Femur (tissue), 1 donor: ENCODE results near the gene ATOSB.
"Not testable (repeated sequence)": the region's sequence is repeated elsewhere in the genome, so short reads cannot be mapped to it uniquely, and the experiment has no call there.

Experiments
- DNase-seq: peaks from one replicate; pipeline ENCODE4 v3.0.0-alpha.2; 2017

The ATOSB gene

GRCh38 chr9:35115680-35116538, at the start of gene ATOSB:
TSS of gene ATOSB (minus strand) at chr9:35115862. CDS start at chr9:35108274, 7,588 bp downstream.
- peak; percentile 99 for DNase-seq

GRCh38 chr9:35164711-35165110, 49.0 kb upstream of the ATOSB start:
- no peak for DNase-seq

GRCh38 chr9:35163413-35163812, 47.8 kb upstream of the ATOSB start:
- DNase-seq, result no peak

- no peak for DNase-seq
These were observed 47.1 kb upstream of the ATOSB start for GRCh38 chr9:35162605-35163315.

- peak; percentile 94 for DNase-seq
These were observed 46.3 kb upstream of the ATOSB start, which contains the start of gene UNC13B for GRCh38 chr9:35161713-35162604. TSS of gene UNC13B (plus strand) at chr9:35162009. CDS start at chr9:35162284, 275 bp downstream.

- no peak for DNase-seq
These were observed 43.0 kb upstream of the ATOSB start for GRCh38 chr9:35158501-35159280.

GRCh38 chr9:35157836-35158235, 42.2 kb upstream of the ATOSB start:
- not testable (repeated sequence) for DNase-seq

GRCh38 chr9:35156781-35157180, 41.1 kb upstream of the ATOSB start:
- DNase-seq, result no peak

GRCh38 chr9:35152926-35153325, 37.3 kb upstream of the ATOSB start:
- no peak for DNase-seq

- DNase-seq, result not testable (repeated sequence)
These were observed 32.4 kb upstream of the ATOSB start for GRCh38 chr9:35147941-35148563.

GRCh38 chr9:35142037-35142436, 26.4 kb upstream of the ATOSB start:
- DNase-seq, result no peak

- no peak for DNase-seq
These were observed 24.4 kb upstream of the ATOSB start for GRCh38 chr9:35140093-35140492.

- no peak for DNase-seq
These were observed 21.2 kb upstream of the ATOSB start for GRCh38 chr9:35136866-35137265.

GRCh38 chr9:35135988-35136387, 20.3 kb upstream of the ATOSB start:
- no peak for DNase-seq

- DNase-seq, result no peak
These were observed 19.3 kb upstream of the ATOSB start for GRCh38 chr9:35134920-35135319.

- peak; percentile 93 for DNase-seq
These were observed 1.4 kb upstream of the ATOSB start for GRCh38 chr9:35116898-35117551.

GRCh38 chr9:35116539-35116897, 856 bp upstream of the ATOSB start:
- no peak for DNase-seq

- DNase-seq, result peak; percentile 79
These were observed 628 bp downstream of the ATOSB start for GRCh38 chr9:35114840-35115628.

GRCh38 chr9:35114113-35114839, 1.4 kb downstream of the ATOSB start:
- peak; percentile 93 for DNase-seq
